ENCODE data around the gene ABHD16A. TPM values are rescaled to one million over a fixed set of nuclear protein-coding genes. Genes with fewer than 3 reads are reported as not detected.
A peak's percentile ranks its signal among the peaks of the same experiment; 100 is the strongest.

The ABHD16A gene
- total and polyA plus RNA-seq, 2 of the 13 experiments (the other 11 are each of a cell fraction or from before 2014, with no cell fraction given) = 43.5 to 45.4 TPM

- Histone ChIP-seq H3K27ac (ENCODE audit: extremely low read length, insufficient read depth, low read length) (peak overlapping the region; percentile 99), H3K4me1 (ENCODE audit: insufficient read depth, low read length) (peaks cover 77% of the 10 kb centered on the region), H3K27me3 (ENCODE audit: control insufficient read depth in 1 of 2, insufficient read depth in 2 of 2, low read length in 2 of 2) (no peaks in the 10 kb centered on the region; a peak in 1 of 5 replicates), H3K9ac (ENCODE audit: insufficient read depth, low read depth, low read length) (peak overlapping the region; percentile 98), H3K9me3 (ENCODE audit: low read length) (no peaks in the 10 kb centered on the region), H2AFZ (ENCODE audit: low read length) (no peak overlapping the region), H3K4me3 (replicated peaks in 1 of 3; ENCODE audit: insufficient read depth in 1 of 3, low read depth in 2 of 3, low read length in 3 of 3) (peak overlapping the region; percentile 14 to 92 (median 71); a peak in 5 of 6 replicates), H3K4me2 (ENCODE audit: low read depth, low read length) (peak overlapping the region; percentile 98), H3K79me2 (ENCODE audit: insufficient read depth, low read length) (peaks cover 41% of the 10 kb centered on the region), H4K20me1 (ENCODE audit: insufficient read depth, low read length) (peaks cover 33% of the 10 kb centered on the region; the same call in 1 of the 2 replicates), H3K36me3 (replicated peaks in 1 of 2; ENCODE audit: control insufficient read depth in 1 of 2, insufficient read depth in 2 of 2, low read length in 2 of 2) (peaks cover 19 to 42% of the 10 kb centered on the region in 2 experiments)
- no TSS peak for BruUV-seq (replicated peaks)
- 92% methylated on average over 4 of the region's 4 CpGs for WGBS (ENCODE audit: low lambda C conversion rate)
- POLR2A ChIA-PET = interaction anchor here (1.8 to 11.3 kb wide), 5 partner anchors 13 to 62 kb away, joined by 4 to 279 read pairs (median 66); partner anchors contain the start of genes VARS1 and VWA7
- DNase-seq (ENCODE audit: low spot score) (no peak), FAIRE-seq (no peak), ATAC-seq (no peak)
- in situ Hi-C loops (cut with HindIII; ENCODE audit: extremely low pct_ligation_motif_present, low pct_unique_long_range_greater_than_20kb) = loop anchor here (5.0 kb wide), 1 partner anchor 34 kb away; no protein-coding TSS in a partner anchor
- CTCF ChIA-PET (ENCODE audit: low intra/inter-chr PET ratio, low total read pairs) = interaction anchor here (1.3 kb wide), 1 partner anchor 36 kb away, joined by 3 read pairs; no protein-coding TSS in a partner anchor
- intact Hi-C loops (cut with micrococcal nuclease; ENCODE audit: unreplicated experiment) = no loop called here
- TF ChIP-seq REST (IDR thresholded peaks at IDR 0.05; ENCODE audit: borderline replicate concordance in 1 of 2, low read depth in 1 of 2, low read length in 2 of 2) (no peak), REXO4 (CRISPR knock-in tag; IDR thresholded peaks at IDR 0.05; ENCODE audit: borderline replicate concordance) (no peak), RBM39 (IDR thresholded peaks at IDR 0.05; ENCODE audit: low read depth, low read length, poor library complexity, severe bottlenecking) (no peak), ZNF563 (CRISPR knock-in tag; IDR thresholded peaks at IDR 0.05) (no peak), ATF6 (CRISPR knock-in tag; conservative IDR thresholded peaks at IDR 0.05) (no peak), NR0B2 (CRISPR knock-in tag; IDR thresholded peaks at IDR 0.05) (0 out of 2 replicates have a peak, but pooled peaks have one; percentile 14), PCBP2 (optimal IDR thresholded peaks at IDR 0.05; ENCODE audit: low read depth, low read length, poor library complexity, severe bottlenecking) (peak; percentile 65), PHF8 (CRISPR knock-in tag; IDR thresholded peaks at IDR 0.05) (0 out of 2 replicates have a peak, but pooled peaks have one; percentile 12), TBX2 (CRISPR knock-in tag; IDR thresholded peaks at IDR 0.05; ENCODE audit: borderline replicate concordance) (no peak), ZNF281 (CRISPR knock-in tag; IDR thresholded peaks at IDR 0.05; ENCODE audit: borderline replicate concordance) (no peak), FIP1L1 (IDR thresholded peaks at IDR 0.05; ENCODE audit: borderline replicate concordance, insufficient read depth, low read depth, low read length) (0 out of 2 replicates have a peak, but pooled peaks have one; percentile 55), POLR2G (IDR thresholded peaks at IDR 0.05; ENCODE audit: low read depth, low read length) (0 out of 2 replicates have a peak, but pooled peaks have one; percentile 25)
Measured at GRCh38 chr6:31733734-31734133, 30.6 kb upstream of the ABHD16A start.
